Measurements from ENCODE around the gene ITGB3BP.
"Not testable (repeated sequence)": the region's sequence is repeated elsewhere in the genome, so short reads cannot be mapped to it uniquely, and the experiment has no call there.

ITGB3BP gene, protein sequence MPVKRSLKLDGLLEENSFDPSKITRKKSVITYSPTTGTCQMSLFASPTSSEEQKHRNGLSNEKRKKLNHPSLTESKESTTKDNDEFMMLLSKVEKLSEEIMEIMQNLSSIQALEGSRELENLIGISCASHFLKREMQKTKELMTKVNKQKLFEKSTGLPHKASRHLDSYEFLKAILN

GRCh38 chr1:63522891-63523728 lies at the start of gene ITGB3BP, which contains the start of gene EFCAB7:
Gene ITGB3BP, minus strand, starts transcription at chr1:63523225. Its CDS starts 92 bp downstream, at chr1:63523133.
Gene EFCAB7, plus strand, starts transcription at chr1:63523525. Its CDS starts 2,048 bp downstream, at chr1:63525573.
- DNase-seq, result peak; percentile 83

GRCh38 chr1:63572686-63573085 lies 49.7 kb upstream of the ITGB3BP start:
- not testable (repeated sequence) for DNase-seq

GRCh38 chr1:63569640-63570316 lies 46.8 kb upstream of the ITGB3BP start:
- DNase-seq, result no peak

DNA sequence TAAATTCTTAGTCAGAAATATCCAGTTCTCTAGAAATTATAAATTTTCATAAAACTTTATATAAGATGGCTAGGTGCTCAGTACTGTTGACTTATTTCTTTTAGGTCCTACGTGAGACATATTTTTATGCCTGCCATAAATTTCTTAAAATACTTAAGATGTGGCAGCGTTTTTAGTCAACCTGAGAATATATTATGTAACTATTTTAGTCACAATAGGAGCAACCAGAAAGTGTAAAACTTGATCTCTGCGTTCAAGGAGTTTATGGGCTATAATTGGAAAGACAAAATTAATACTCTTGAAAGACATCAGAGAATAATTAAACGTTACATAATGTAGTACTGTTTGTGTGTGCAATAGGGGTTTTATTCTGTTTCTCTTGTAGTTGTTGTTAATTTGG lies 46.0 kb upstream of the ITGB3BP start:
- DNase-seq, result no peak

DNA sequence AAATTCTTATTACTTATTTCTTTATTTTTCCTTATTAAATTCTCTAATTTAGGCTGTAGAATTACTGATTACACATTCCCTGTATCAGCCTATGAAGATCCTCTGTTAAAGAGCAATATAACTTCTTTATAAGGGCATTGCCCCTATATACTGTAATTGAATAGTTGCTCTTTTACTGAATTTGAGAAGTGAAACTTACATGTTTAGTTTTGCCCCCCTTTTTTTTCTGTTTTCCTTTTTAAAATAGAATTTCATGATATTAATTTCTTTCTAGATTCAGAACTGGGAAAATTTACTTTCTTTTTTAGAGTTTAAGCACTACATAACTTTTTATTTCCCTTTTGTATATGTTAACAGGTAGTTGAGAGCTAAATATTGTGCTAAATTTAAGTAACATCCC lies 40.7 kb upstream of the ITGB3BP start:
- DNase-seq, result no peak

DNA sequence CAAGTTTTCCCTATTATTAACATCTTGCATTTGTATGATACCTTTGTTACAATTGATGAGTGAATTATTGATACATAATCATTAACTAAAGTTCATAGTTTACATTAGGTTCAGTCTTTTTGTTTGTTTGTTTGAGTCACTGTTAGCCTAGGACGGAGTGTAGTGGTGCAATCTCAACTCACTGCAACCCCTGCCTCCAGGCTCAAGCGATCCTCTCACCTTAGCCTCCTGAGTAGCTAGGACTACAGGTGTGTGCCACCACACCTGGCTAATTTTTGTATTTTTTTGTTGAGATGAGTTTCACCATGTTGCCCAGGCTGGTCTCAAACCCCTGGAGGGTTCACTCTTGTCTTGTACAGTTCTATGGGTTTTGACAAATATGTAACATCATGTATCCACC lies 36.3 kb upstream of the ITGB3BP start:
- DNase-seq, result no peak

DNA sequence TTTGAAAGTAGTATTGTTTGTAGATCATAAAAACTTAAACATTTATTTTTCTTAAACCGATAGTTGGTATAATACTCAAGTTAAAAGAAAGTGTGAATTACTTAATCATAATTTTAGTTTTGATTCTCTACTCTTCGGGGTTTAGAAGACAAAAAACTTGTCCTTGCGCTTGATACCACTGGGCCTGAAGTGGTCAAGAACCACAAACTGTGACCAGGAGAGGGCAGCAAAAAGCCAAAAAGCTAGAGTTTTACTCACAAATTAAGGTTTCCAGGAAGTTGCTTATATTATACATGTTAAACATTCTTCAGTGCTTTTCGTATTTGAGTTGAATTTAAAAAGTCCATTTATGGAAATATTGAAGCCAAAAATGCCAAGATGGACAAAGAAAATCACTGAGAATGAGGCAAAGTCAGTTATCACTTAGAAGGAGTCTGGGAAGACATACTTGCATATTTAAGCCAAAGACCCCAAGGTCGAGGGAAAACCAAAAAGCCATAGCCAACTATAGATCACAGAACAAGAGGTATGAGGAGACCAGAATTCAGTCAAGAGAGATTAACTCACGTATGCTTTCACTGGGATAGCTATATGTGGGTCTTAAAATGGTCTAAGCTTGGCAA lies 34.5 kb upstream of the ITGB3BP start:
- peak; percentile 12 for DNase-seq

GRCh38 chr1:63555480-63555879 lies 32.5 kb upstream of the ITGB3BP start:
- DNase-seq, result no peak

GRCh38 chr1:63548877-63549276 lies 25.9 kb upstream of the ITGB3BP start:
- no peak for DNase-seq

- DNase-seq, result no peak
These were observed 25.3 kb upstream of the ITGB3BP start for GRCh38 chr1:63548303-63548702.

DNA sequence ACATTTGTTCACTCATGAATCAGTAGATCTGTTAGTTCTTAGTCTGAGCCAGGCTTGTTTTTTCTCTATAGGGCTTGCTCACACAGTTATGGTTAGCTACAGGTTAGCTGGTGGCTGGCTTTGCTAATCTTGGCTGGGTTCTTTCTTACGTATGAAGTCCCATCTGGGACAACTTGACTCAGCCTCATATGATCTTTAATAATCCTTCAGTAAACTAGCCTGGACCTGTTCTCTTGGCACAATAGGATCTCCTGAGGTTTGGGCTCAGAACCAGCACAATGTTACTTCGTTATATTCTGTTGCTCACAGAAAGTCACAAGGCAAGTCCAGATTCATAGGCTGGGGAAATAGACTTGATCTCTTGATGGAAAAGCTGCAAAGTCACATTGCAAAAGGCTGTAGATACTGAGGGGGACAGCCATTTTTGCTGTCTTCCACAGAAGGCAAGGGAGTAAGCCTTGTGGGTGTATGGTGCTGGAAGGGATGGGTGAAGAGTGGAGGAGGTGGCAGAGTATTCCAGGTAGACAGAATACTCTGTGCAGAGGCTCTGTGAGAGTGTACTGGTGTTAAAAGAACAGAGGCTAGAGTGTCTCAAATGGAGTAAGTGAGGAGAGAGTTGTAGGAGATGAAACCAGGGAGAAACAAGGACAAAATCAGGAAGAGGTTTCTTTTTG lies 24.7 kb upstream of the ITGB3BP start:
- no peak for DNase-seq

DNA sequence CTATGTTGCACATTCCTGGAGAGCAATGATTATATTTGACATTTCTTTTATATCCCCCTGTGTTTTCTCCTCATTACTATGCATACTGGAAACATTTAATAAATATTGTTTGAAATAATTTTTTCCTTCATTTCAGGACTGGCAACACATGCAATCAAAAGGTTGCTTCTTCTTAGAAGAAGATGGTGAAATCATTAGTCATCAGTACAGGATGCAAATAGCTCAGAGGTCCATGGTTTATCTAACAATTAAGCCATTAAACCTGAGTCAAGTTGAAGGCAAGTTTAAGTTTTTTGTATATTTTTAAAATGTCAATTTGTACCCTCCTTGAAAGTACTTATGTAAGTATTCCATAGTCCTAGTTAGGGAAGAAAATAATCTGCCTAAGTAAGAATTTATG lies 22.8 kb upstream of the ITGB3BP start:
- DNase-seq, result no peak

DNA sequence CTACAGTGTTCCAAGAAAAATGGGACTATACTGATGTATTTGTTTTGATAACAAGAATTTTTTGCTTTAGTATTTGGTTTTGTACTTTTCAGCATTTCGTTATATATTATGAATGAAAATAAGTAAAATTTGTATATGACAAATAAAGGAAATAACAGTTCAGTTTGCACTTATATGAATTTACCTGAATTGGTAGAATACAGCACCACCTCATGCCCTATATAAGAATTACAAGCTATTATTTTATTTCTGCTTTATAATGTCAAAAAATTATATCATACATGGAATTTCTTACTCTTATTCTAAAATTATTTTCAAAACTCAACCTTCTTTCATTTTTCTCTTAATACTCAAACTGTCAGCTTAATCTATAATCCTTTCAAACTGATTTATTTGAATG lies 14.9 kb upstream of the ITGB3BP start:
- no peak for DNase-seq

DNA sequence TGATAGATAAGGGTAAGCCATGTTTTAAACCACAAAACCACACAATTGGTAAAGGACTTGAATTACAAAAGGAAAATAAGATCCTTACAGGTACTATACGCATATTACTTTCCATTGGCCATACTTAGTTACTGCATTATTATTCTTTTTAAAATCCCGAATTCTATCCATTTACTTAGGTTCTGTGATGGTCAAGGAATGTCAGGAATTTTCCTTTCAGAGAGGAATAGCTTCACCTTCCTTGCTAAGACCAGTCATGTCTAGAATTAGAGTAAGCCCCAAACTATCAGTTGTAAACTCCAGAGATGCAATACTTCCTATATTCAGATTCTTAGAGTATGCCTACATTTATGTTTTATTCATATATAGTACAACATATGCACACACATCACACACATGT lies 14.0 kb upstream of the ITGB3BP start:
- no peak for DNase-seq

DNA sequence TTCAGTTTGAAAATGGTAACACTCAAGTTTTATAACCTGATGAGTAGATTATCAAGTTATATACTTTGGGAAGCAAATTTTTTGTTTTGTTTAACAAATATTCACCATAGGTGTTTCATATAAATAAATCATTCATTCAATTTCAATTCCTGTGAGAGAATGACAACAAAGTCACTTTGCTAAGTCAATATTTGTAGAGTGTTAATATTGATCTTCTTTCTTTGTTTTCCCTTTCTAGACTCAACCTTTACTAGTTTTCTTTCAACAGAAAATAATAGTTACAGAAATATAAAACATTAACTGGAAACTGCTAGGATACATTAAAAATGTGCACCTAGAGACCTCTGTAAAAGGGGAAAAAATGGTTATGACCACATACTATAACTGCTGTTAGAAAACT lies 11.4 kb upstream of the ITGB3BP start:
- no peak for DNase-seq

GRCh38 chr1:63533931-63534330 lies 10.9 kb upstream of the ITGB3BP start:
- no peak for DNase-seq

GRCh38 chr1:63532727-63533126 lies 9.7 kb upstream of the ITGB3BP start:
- no peak for DNase-seq

GRCh38 chr1:63524201-63524600 lies 1.2 kb upstream of the ITGB3BP start:
- DNase-seq, result no peak

GRCh38 chr1:63523738-63524137 lies 713 bp upstream of the ITGB3BP start:
- DNase-seq, result no peak

DNA sequence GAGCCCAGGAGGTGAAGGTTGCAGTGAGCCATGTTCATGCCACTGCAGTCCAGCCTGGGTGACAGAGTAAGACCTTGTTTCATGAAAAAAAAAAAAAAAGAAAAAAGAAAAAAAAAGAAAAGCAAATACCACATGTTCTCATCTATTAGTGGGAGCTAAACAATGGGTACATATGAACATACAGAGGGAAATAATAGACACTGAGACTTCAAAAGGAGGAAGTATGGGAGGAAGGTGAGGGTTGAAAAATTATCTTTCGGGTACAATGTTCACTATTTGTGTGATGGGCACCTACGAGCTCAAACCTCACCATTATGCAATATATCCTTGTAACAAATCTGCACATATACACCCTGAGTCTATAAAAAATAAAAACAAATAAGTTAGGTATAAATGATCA lies 6.4 kb downstream of the ITGB3BP start:
- DNase-seq, result no peak

DNA sequence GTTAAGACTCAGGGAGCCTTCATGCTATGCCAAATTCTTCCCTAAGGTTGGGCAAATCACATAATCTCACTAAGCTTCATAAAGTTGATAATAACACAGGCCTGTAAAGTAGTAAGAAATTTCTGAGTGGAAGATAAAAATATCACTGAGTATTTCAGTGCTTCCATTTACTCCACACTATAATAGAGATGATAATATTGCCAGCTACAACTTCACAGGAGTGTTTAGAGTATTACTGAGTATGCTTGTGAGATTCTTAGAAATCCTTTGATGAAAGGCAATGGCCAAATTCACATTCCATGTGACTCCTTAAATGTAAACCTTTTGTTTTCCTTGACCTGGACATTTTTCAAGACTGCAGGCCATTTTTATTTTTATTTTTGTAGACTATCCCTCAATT lies 10.4 kb downstream of the ITGB3BP start:
- DNase-seq, result no peak

GRCh38 chr1:63509718-63510117 lies 13.3 kb downstream of the ITGB3BP start:
- DNase-seq, result no peak

GRCh38 chr1:63506782-63507181 lies 16.2 kb downstream of the ITGB3BP start:
- no peak for DNase-seq
